Bone marrow (tissue), 2 donors: ENCODE results near the gene FUNDC2.
"Not testable (repeated sequence)": the region's sequence is repeated elsewhere in the genome, so short reads cannot be mapped to it uniquely, and the experiment has no call there.

Source experiments
- DNase-seq, 2 donors: peaks; one replicate each; lab custom pipeline; 2025; lab: John Stamatoyannopoulos, UW

Gene FUNDC2

GRCh38 chrX:155026727-155027508 is at the start of gene FUNDC2:
FUNDC2 (plus strand) TSS chrX:155026844; CDS start chrX:155026939, 95 bp downstream.
- peak; percentile 76 to 84 for DNase-seq

GRCh38 chrX:154979629-154980028 is 47.0 kb upstream of the FUNDC2 start:
- no peak for DNase-seq

DNA sequence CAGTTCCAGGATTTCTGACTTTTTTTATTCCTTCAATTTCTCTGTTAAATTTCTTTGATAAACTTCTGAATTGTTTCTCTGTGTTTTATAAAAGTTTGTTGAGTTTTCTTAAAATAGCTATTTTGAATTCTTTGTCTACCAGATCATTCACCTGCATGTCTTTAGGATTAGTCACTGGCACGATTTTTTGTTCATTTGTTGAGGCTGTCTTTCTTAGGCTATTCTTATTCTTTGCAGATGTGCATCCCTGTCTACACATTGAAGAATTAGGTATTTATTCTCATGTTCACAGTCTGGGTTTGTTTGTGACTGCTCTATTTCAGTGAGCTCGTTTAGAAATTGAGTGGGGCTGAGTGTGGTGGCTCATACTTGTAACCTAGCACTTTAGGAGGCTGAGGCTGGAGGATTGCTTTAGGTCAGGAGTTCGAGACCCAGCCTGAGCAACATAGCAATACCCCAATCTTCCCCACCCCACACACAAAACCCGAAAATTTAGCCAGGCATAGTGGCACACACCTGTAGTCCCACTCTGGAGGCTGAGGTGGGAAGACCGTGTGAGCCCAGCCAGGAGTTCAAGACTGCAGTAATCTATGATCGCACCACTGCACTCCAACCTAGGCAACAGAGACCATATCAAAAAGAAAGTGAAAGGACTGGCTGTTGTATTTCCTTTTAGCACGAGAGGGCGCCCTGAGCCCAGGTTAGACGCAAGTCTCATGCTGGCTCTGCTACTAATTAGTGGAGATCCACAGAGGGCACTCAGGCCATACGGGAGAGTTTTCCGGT is 46.1 kb upstream of the FUNDC2 start:
- peak; percentile 11 to 79 for DNase-seq

DNA sequence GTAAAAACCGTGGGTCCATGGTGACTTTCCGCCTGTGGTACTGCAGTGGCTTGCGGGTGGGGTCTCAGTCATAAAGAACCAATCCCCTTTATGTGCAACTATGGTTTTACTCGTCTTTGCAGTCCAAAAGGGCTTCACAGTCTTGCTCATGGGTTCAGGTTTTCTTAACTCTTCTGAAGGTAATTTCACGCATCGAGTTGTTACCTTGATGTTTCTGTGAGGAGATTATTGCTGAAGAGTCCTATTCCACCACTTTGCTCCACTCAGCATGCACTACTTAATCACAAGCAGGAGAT is 45.6 kb upstream of the FUNDC2 start:
- DNase-seq, result no peak

GRCh38 chrX:154986826-154987575 is 39.6 kb upstream of the FUNDC2 start:
- peak in 1 of 2 donors; percentile 3 for DNase-seq

DNA sequence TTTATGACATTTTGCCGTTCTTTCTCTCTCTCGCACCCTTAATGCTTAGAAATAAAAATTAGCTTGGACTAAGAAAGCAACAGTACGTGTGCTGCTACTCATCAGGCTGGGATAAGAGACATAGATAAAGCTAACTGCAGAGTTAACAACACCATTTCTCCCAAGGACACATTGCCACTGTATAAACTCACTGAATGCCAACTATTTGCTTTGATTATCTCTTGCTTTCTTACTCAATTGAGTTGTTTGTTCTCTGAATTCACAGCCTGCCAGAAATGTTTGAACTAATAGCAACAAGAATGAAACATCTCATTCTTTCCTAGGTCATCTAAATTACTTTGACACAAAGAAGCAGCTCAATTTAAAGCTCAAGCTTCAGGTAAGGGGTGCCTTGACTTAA is 38.7 kb upstream of the FUNDC2 start:
- no peak for DNase-seq

DNA sequence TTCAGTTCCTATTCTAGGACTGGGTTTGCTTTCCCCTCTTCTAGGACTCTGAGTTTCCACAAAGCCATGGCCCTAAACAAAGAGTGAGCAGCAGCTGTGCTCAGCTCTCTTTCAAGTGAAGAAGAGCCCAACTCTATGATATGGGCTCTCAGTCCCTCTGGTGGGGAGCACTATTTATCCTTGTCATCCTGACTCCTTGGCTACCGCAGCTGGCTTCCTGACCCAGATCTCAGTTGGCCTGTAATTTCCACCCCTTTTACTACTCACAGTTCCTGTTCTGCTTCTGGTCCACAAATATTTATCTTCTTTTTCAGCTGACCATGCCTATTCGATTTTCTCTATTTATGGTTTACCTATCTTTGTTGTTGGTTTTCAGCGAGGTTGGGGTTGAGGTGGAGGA is 37.9 kb upstream of the FUNDC2 start:
- no peak for DNase-seq

DNA sequence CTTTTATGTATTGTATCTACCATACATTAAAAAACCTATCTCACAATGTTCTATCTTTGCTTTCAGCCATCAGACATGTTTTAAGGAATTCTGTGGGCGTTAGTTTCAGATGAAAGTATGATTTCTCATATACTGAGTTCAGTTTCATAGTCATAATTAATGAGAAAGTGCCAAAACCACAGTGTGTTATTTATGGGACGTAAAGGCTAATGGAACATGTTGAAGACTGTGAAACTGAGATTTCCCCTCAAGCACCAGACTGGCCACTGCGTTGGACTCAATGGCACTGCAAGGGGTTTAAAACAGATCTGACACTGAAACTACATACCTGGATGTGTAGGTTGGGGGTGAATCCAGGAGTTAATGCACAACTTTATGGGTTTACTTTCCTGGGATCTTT is 36.1 kb upstream of the FUNDC2 start:
- DNase-seq, result no peak

GRCh38 chrX:154991039-154991438 is 35.6 kb upstream of the FUNDC2 start:
- DNase-seq, result no peak

GRCh38 chrX:154991476-154991875 is 35.2 kb upstream of the FUNDC2 start:
- no peak for DNase-seq

- DNase-seq, result no peak
Observed at GRCh38 chrX:154998204-154998880, 28.3 kb upstream of the FUNDC2 start.

DNA sequence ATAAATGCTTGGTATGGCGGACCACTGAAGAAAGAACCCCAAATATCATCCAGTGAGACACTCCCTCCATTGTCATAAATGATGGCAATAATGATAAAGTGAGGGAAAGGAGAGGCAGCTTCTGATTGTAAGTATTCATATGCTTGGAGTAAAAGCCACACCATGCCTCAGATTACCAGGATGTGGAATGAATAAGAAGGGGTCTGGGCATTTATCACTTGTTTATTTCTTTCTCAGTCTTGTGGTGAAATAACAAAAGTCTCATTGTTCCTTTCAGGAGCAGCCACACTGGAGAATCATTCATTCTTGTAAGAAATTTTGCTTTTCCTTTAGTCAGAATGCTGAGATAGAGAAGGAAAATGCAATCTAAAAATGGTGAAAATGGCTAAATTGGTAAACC is 25.8 kb upstream of the FUNDC2 start:
- no peak for DNase-seq

- no peak for DNase-seq
Observed at GRCh38 chrX:155001873-155002272, 24.8 kb upstream of the FUNDC2 start.

GRCh38 chrX:155005190-155005589 is 21.5 kb upstream of the FUNDC2 start:
- DNase-seq, result no peak

DNA sequence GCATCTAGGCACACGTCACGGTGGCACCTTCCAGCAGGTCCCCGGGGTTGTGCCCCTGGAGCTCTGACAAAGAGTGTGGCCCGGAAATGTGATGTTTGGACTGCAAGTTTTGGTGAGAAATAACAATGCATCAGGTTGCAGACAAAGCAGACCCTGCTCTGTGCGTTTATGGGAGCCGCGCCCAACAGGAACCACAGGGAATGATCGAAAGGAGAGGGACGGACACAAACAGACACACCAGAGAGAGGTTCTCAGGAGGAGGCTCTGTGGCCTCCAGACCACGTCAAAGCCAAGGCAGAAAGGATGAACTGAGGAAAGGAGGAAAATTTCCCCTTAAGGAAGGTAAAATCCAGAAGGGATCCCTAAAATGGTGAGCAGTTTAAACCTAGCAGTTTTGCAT is 20.3 kb upstream of the FUNDC2 start:
- not testable (repeated sequence) for DNase-seq

DNA sequence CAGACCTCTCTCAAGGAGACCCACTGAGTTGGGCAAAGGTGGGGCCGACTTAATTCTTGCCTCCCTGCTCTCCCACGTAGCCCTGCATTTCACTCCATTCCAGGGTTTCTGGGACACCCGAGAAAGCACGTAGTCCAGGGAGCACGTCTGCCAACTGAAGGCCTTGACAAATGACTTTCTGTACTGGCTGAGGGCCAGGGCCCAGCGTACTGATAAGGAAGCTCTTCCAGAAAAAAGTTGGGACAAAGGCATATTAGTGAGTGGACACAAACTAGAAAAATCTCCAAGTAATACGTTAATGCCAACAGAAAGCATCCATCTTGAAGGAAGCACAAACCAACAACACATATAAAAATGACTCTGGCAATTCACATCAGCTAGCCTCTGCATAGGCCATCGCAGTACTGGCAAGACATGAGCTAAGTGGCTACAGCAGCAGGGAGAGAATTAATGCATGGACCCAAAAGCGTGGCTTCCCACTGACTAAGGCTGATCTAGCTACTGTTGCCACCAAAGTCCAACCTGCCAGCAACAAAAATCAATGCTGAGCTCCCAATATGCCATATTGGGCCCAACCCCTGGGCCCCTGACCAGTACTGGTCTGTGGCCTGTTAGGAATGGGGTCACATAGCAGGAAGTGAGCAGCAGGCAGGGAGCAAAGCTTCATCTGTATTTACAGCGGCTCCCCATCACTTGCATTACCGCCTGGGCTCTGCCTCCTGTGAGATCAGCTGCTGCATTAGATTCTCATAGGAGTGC is 19.6 kb upstream of the FUNDC2 start:
- DNase-seq, result not testable (repeated sequence)

DNA sequence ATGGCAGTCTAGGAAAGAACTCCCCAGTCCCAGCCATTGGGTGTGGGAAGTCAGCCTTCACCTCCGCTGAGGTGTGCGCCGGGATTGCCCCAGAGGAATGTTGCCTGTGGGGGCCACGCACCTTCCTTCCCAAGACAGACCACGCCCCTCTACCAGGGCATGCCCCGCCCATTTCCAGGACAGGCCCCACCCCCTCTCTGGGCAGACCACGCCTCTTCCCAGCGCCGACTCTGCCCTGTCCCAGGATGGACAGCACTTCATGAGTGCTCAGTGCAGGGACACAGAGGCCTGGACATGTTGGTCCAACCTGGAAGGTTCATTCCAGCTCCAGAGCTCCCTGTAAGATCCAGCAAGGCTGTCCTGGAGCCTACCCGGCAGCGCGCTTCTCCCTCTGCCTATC is 18.1 kb upstream of the FUNDC2 start:
- DNase-seq, result not testable (repeated sequence)

GRCh38 chrX:155009994-155010472 is 16.6 kb upstream of the FUNDC2 start:
- DNase-seq, result no peak

GRCh38 chrX:155020591-155020990 is 6.1 kb upstream of the FUNDC2 start:
- DNase-seq, result no peak

DNA sequence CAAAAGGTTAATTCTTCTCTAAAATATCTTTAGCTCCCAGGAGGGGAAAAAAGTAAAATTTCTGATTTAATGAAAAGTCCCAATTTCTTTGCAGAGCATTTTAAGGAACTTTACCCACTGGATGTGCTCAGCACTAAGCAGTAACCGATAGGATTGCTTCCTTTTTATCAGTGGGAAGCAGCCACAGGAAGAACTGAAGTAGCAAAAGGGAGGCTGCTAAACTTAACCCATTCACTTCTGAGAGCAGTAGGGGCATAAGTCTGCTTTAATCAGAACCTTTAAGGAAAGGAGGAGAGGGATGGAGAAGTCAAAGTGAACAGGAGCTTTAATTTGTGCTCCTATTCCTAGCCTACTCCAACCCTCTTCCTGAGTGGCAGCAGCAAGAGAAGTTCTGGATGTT is 4.1 kb upstream of the FUNDC2 start, which contains the start of gene F8:
Gene F8, minus strand, starts transcription at position 139 of the 400 bp plus-strand sequence. CDS start 171 bp downstream, outside the sequence.
- no peak for DNase-seq
